WTC11 (cell line): ENCODE measurements around the gene RPL13A. TPM values are rescaled to one million over a fixed set of nuclear protein-coding genes. Genes with fewer than 3 reads are reported as not detected.

ENCODE experiments used
- ATAC-seq: fragments of 200-7000 bp; cut with Tn5 transposase; 2 replicates; pipeline ENCODE4 v1.10.0; 2021; ENCODE audit warnings: mild to moderate bottlenecking, moderate library complexity
- CTCF ChIA-PET: fragments of 300-600 bp; sonication (Branson Sonifier 250); formaldehyde crosslinking; loops from one replicate; lab custom pipeline; 2021; ENCODE audit warnings: antibody characterized with exemption; lab: Charles Lee
- POLR2A ChIA-PET: fragments of 350-600 bp; sonication (Branson Sonifier 250); formaldehyde crosslinking; loops from one replicate; lab custom pipeline; 2021; ENCODE audit warnings: antibody characterized with exemption; lab: Charles Lee
- DNase-seq: peaks from one replicate; pipeline ENCODE4 v3.0.0; 2021; ENCODE audit warnings: low spot score
- H3K27ac Mint-ChIP-seq: 2 replicates; pipeline ENCODE4 v1.8.0; 2021; ENCODE audit warnings: mixed read lengths
- H3K27me3 Mint-ChIP-seq: 2 replicates; pipeline ENCODE4 v1.8.0; 2021; ENCODE audit warnings: low read depth, mild to moderate bottlenecking, moderate library complexity, mixed read lengths
- H3K36me3 Mint-ChIP-seq: 2 replicates; pipeline ENCODE4 v1.8.0; 2021; ENCODE audit warnings: mixed read lengths
- H3K4me1 Mint-ChIP-seq: 2 replicates; pipeline ENCODE4 v1.8.0; 2022; ENCODE audit warnings: mixed read lengths
- H3K4me3 Mint-ChIP-seq: 2 replicates; pipeline ENCODE4 v1.8.0; 2021; ENCODE audit warnings: mild to moderate bottlenecking, moderate library complexity, mixed read lengths
- H3K9me3 Mint-ChIP-seq: 2 replicates; pipeline ENCODE4 v1.8.0; 2021; ENCODE audit warnings: mixed read lengths
- CDX4 ChIP-seq: fragments of 250-450 bp; sonication (Bioruptor Pico); IDR thresholded peaks from 2 replicates; pipeline ENCODE4 v1.9.0; 2021; ENCODE audit warnings: moderate library complexity, mild to moderate bottlenecking, inconsistent platforms, borderline replicate concordance
- CREB1 ChIP-seq: sonication (generic); formaldehyde crosslinking; IDR thresholded peaks from 2 replicates; pipeline ENCODE4 v1.8.0; 2023; ENCODE audit warnings: mild to moderate bottlenecking, missing genetic modification reagents
- E2F1 ChIP-seq: sonication (generic); formaldehyde crosslinking; IDR thresholded peaks from 2 replicates; pipeline ENCODE4 v1.8.0; 2022; ENCODE audit warnings: mild to moderate bottlenecking, missing genetic modification reagents
- E2F4 ChIP-seq: sonication (generic); formaldehyde crosslinking; IDR thresholded peaks from 2 replicates; pipeline ENCODE4 v1.8.1; 2022; ENCODE audit warnings: low read depth, mild to moderate bottlenecking, moderate library complexity, missing genetic modification reagents, borderline replicate concordance
- ERG ChIP-seq: fragments of 250-450 bp; sonication (Bioruptor Pico); IDR thresholded peaks from 2 replicates; pipeline ENCODE4 v1.8.0; 2021; ENCODE audit warnings: mild to moderate bottlenecking
- FOXP1 ChIP-seq: sonication (generic); formaldehyde crosslinking; IDR thresholded peaks from 2 replicates; pipeline ENCODE4 v1.8.0; 2022; ENCODE audit warnings: missing genetic modification reagents, mild to moderate bottlenecking, moderate library complexity, borderline replicate concordance
- GTF2I ChIP-seq: fragments of 250-450 bp; sonication (Bioruptor Pico); conservative IDR thresholded peaks from 2 replicates; pipeline ENCODE4 v1.4.0; 2021; ENCODE audit warnings: mild to moderate bottlenecking
- HMGXB4 ChIP-seq: sonication (generic); formaldehyde crosslinking; IDR thresholded peaks from 2 replicates; pipeline ENCODE4 v1.8.1; 2023; ENCODE audit warnings: mild to moderate bottlenecking, moderate library complexity, missing genetic modification reagents
- JAZF1 ChIP-seq: fragments of 250-450 bp; sonication (Bioruptor Pico); IDR thresholded peaks from 2 replicates; pipeline ENCODE4 v1.9.0; 2021; ENCODE audit warnings: moderate library complexity, mild to moderate bottlenecking, inconsistent platforms
- NFE2L1 ChIP-seq: sonication (generic); formaldehyde crosslinking; IDR thresholded peaks from 2 replicates; pipeline ENCODE4 v1.8.1; 2023; ENCODE audit warnings: missing genetic modification reagents
- RORB ChIP-seq: fragments of 250-450 bp; sonication (Bioruptor Pico); IDR thresholded peaks from 2 replicates; pipeline ENCODE4 v1.9.0; 2021; ENCODE audit warnings: mild to moderate bottlenecking
- SP1 ChIP-seq: sonication (generic); formaldehyde crosslinking; conservative IDR thresholded peaks from 2 replicates; pipeline ENCODE4 v1.8.1; 2022; ENCODE audit warnings: missing genetic modification reagents
- USF2 ChIP-seq: sonication (generic); formaldehyde crosslinking; IDR thresholded peaks from 2 replicates; pipeline ENCODE4 v1.8.1; 2023; ENCODE audit warnings: mild to moderate bottlenecking, missing genetic modification reagents, moderate library complexity
- ZNF121 ChIP-seq: sonication (generic); formaldehyde crosslinking; IDR thresholded peaks from 2 replicates; pipeline ENCODE4 v1.8.0; 2023; ENCODE audit warnings: missing genetic modification reagents
- ZNF138 ChIP-seq: sonication (generic); formaldehyde crosslinking; conservative IDR thresholded peaks from 2 replicates; pipeline ENCODE4 v1.8.1; 2022; ENCODE audit warnings: mild to moderate bottlenecking, moderate library complexity, missing genetic modification reagents
- ZNF281 ChIP-seq: sonication (generic); formaldehyde crosslinking; IDR thresholded peaks from 2 replicates; pipeline ENCODE4 v1.8.0; 2023; ENCODE audit warnings: mild to moderate bottlenecking, missing genetic modification reagents
- ZNF423 ChIP-seq: fragments of 250-450 bp; sonication (Bioruptor Pico); IDR thresholded peaks from 2 replicates; pipeline ENCODE4 v2.1.2; 2022; ENCODE audit warnings: mild to moderate bottlenecking, moderate library complexity
- ZNF532 ChIP-seq: fragments of 250-450 bp; sonication (Bioruptor Pico); IDR thresholded peaks from 2 replicates; pipeline ENCODE4 v1.9.0; 2021; ENCODE audit warnings: mild to moderate bottlenecking, borderline replicate concordance
- ZNF671 ChIP-seq: fragments of 250-450 bp; sonication (Bioruptor Pico); IDR thresholded peaks from 2 replicates; pipeline ENCODE4 v1.8.0; 2021; ENCODE audit warnings: mild to moderate bottlenecking
- total RNA-seq: library from RNA; stranded (reverse); gene quantifications from 3 replicates; pipeline ENCODE4 v1.2.3, GENCODE V29; 2021

Gene RPL13A
- total RNA-seq, 1 experiment from 2014 or later: 3,861 TPM

GRCh38 chr19:49468746-49469447 is 18.5 kb upstream of the RPL13A start (continued):
- TF ChIP-seq E2F1 (CRISPR knock-in tag) (no peak), ERG (CRISPR knock-in tag) (no peak), E2F4 (no peak), ZNF138 (CRISPR knock-in tag) (no peak), ZNF121 (CRISPR knock-in tag) (no peak), NFE2L1 (CRISPR knock-in tag) (no peak), USF2 (no peak), SP1 (no peak), RORB (CRISPR knock-in tag) (no peak), JAZF1 (no peak), ZNF281 (CRISPR knock-in tag) (no peak)

GRCh38 chr19:49469828-49470614 is 17.4 kb upstream of the RPL13A start:
- Mint-ChIP-seq H3K36me3 (peaks cover 2% of the 10 kb centered on the region; the same call in 1 of the 2 replicates), H3K27ac (no peak overlapping the region), H3K4me1 (peaks cover 7% of the 10 kb centered on the region), H3K9me3 (no peaks in the 10 kb centered on the region), H3K4me3 (no peak overlapping the region), H3K27me3 (peaks cover 7% of the 10 kb centered on the region; the same call in 1 of the 2 replicates)
- DNase-seq: no peak
- ATAC-seq: 0 out of 2 replicates have a peak, but pooled peaks have one; percentile 5
- ChIA-PET CTCF (interaction anchor here (0.6 to 2.0 kb wide), 7 partner anchors 13 to 142 kb away, joined by 3 to 7 read pairs (median 5); partner anchors contain the start of gene ALDH16A1), POLR2A (no interaction called here)
- peak; percentile 77 for TF ChIP-seq GTF2I
- 0 out of 2 replicates have a peak, but pooled peaks have one; percentile 29 for TF ChIP-seq FOXP1
- no peak for TF ChIP-seq SP1
- TF ChIP-seq ZNF121 (CRISPR knock-in tag): no peak
- no peak for TF ChIP-seq ZNF532 (CRISPR knock-in tag)
- TF ChIP-seq CREB1 (CRISPR knock-in tag): no peak
- TF ChIP-seq ZNF671 (CRISPR knock-in tag): no peak
- TF ChIP-seq ZNF423: no peak
- TF ChIP-seq HMGXB4 (CRISPR knock-in tag): no peak
- TF ChIP-seq CDX4 (CRISPR knock-in tag): no peak
